ENCODE measurements around the gene CREB3.

Gene CREB3

GRCh38 chr9:35748858-35749514, 16.5 kb downstream of the CREB3 start, which contains the start of the genes GBA2 and RGP1:
Gene GBA2, minus strand, starts transcription at chr9:35749228. Its CDS starts 524 bp downstream, at chr9:35748704.
Gene RGP1, plus strand, starts transcription at chr9:35749287. Its CDS starts 469 bp downstream, at chr9:35749756.
- DNase-seq (ENCODE audit: low read depth in 2 of 2) = peak in 1 of 2 donors; percentile 45

GRCh38 chr9:35749515-35750255, 17.2 kb downstream of the CREB3 start:
- DNase-seq (ENCODE audit: low read depth in 2 of 2) = no peak

- no peak for DNase-seq (ENCODE audit: low read depth in 2 of 2)
Measured at GRCh38 chr9:35750256-35750531, 17.7 kb downstream of the CREB3 start.

GRCh38 chr9:35753466-35753865, 21.0 kb downstream of the CREB3 start:
- no peak for DNase-seq (ENCODE audit: low read depth in 2 of 2)

- DNase-seq (ENCODE audit: low read depth in 2 of 2) = no peak
Measured at GRCh38 chr9:35754264-35754663, 21.8 kb downstream of the CREB3 start, which contains the start of gene MSMP. Gene MSMP, minus strand, starts transcription at chr9:35754276. Its CDS starts 147 bp downstream, at chr9:35754129.

DNA sequence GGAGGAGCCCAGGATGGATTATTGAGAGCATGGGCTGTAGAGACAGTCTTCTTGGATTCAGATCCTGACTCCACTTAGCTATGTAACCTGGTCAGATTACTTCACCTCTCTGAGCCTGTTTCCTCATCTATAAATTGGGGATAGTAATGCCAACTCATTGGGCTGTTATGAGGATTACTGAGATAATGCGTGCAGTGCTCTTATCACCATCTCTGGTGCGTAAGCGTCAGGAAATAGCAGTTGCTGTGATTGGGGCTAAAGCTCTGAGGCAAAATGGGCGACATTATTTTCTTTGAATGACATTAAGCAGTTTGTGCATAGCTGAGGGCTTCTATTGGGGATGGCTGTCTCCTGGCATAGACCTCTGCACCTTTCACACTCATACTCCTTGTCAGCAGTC, 22.6 kb downstream of the CREB3 start:
- DNase-seq (ENCODE audit: low read depth in 2 of 2) = no peak

DNA sequence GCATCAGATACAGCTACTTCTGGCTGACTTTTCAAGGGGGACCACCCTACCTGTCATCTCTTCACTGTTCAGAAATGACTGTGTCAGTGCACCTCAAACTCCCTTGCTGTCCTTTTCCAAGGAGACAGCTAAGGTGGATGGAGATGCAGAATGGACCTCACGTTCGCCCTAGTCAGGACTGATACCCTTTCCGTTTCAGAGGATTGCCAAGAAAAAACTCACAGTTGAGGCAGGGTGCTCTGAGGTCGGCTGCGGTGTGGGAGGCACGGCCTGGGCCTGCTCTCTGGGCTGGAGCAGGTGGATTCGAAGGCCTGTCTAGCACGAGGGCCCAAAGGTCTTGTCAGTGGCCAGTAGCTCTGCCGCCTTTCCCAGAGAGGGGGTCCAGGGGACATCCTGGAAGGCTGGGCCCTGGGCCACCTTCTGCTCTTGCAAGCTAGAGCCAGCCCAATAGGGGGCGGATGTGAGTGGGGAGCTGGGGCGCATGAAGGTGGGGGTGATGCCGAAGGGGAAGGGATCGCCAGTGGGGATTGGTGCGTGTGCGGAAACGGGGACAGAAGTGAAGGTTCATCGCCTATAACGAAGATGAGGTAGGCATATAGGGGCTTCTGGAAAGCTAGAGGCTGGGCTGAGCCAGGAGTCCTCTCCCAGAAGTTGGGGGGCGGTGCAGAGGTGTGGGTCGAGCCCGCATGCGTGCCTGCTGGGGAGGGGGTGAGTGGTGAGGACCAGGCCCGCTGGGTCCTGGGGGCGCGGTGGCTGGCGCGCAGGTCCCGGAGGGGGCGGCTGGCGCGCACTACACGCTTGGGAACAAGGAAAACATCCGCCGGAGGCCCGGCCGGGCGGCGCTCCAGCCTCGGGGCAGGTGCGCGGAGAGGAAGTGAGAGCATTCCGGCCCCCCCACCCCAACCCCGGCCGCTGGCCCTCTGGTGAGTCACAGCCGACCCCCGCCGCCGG, 24.1 kb downstream of the CREB3 start:
- peak; percentile 43 to 58 for DNase-seq (ENCODE audit: low read depth in 2 of 2)

- DNase-seq (ENCODE audit: low read depth in 2 of 2) = no peak
Measured at GRCh38 chr9:35757226-35757891, 24.9 kb downstream of the CREB3 start.

DNA sequence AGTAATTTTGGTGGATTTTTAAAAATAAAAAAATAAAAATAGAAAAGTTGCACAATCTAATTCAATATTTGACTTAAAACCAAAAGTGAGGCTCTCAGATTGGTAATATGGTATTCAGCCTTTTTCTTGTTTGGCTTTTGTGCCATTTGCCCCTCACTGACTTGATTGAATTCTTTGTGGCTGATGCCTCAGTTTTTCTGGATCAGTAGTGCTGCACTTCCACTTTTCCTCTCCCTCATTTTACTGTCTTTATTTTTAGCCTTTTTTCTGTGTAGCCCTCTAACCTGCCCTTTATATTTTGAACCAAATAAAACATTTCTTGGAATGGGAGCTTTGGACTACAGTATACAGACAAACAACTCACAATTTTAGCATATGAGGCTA, 25.4 kb downstream of the CREB3 start:
- DNase-seq (ENCODE audit: low read depth in 2 of 2) = no peak

GRCh38 chr9:35758475-35759050, 26.1 kb downstream of the CREB3 start:
- DNase-seq (ENCODE audit: low read depth in 2 of 2) = no peak

GRCh38 chr9:35759795-35760194, 27.3 kb downstream of the CREB3 start:
- DNase-seq (ENCODE audit: low read depth in 2 of 2) = no peak

DNA sequence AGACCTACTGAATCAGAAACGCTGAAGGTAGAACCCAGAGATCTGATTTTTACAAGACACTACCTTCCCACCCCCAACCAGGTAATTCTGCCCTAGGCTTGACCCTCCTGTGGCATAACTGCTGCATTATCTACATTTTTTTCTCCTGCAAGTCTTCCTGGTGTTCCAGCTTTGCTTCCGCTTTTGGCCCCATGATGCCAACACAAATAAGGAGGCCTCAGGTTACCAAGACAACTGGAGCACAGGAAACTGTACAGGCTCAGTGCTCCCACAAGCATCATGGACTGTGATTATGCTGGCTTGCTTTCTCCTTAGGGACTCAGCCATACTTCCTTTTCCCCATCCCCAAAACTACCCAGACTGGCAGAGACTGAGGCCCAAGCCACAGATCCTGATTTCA, 28.2 kb downstream of the CREB3 start:
- no peak for DNase-seq (ENCODE audit: low read depth in 2 of 2)

DNA sequence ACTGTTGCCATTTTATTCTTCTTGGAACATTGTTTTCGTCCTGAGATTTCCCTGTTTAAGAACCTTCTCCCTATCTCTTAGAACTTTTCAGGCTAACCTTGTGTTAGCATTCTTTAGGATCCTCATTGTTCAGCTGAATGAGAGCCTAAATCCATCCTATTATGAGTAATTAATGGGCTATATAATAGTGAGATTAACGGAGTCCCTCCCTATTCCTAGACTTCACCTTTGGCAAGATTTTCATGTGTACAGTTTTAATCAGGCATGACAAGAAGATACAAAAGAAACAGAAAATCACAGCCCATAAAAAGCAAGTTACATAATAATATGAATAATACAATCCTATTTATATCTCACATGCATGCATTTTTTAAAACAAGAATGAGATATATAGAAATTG, 30.7 kb downstream of the CREB3 start:
- no peak for DNase-seq (ENCODE audit: low read depth in 2 of 2)

GRCh38 chr9:35763803-35764202, 31.3 kb downstream of the CREB3 start:
- no peak for DNase-seq (ENCODE audit: low read depth in 2 of 2)

GRCh38 chr9:35766997-35767396, 34.5 kb downstream of the CREB3 start:
- DNase-seq (ENCODE audit: low read depth in 2 of 2) = no peak

GRCh38 chr9:35767458-35767857, 35.0 kb downstream of the CREB3 start:
- DNase-seq (ENCODE audit: low read depth in 2 of 2) = no peak

GRCh38 chr9:35769763-35770162, 37.3 kb downstream of the CREB3 start:
- DNase-seq (ENCODE audit: low read depth in 2 of 2) = no peak

GRCh38 chr9:35771075-35771433, 38.6 kb downstream of the CREB3 start:
- DNase-seq (ENCODE audit: low read depth in 2 of 2) = no peak

DNA sequence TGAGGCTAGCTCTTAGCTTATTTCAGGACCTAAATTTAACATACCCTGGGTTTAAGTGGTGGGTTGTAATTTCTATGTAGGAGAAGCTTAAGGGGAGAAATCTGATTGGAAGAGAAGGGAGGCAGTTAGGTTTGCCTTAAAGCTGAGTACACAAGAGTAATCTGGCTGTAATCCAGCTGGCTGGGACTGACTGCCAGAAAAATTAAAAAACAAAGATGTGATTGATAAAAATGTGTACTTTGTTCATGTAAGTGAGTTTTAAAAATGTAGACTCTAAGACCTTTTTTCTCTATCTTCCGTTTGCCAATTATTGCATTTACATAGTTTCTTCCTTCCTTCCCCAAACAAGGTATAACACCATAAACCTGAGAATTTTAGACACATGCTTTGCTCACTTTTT, 39.1 kb downstream of the CREB3 start:
- DNase-seq (ENCODE audit: low read depth in 2 of 2) = no peak

DNA sequence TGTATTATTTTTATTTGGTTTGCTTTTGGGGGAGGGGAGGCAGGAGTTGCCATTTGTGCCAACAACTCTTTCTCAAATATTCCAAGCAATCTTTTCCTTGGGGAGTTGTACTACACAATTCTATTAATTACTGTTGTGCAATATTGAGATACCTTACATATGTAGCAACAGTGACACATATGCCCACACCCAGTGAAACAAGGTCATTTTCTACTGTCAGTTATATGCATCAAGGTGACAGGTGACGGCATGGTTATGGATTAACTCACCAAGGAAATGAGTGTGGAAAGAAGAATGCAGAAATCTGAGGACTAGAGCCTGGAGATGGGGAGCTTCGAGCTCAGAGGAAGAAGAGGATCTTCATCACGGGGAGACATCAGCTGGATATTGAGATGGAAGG, 39.5 kb downstream of the CREB3 start:
- no peak for DNase-seq (ENCODE audit: low read depth in 2 of 2)

DNA sequence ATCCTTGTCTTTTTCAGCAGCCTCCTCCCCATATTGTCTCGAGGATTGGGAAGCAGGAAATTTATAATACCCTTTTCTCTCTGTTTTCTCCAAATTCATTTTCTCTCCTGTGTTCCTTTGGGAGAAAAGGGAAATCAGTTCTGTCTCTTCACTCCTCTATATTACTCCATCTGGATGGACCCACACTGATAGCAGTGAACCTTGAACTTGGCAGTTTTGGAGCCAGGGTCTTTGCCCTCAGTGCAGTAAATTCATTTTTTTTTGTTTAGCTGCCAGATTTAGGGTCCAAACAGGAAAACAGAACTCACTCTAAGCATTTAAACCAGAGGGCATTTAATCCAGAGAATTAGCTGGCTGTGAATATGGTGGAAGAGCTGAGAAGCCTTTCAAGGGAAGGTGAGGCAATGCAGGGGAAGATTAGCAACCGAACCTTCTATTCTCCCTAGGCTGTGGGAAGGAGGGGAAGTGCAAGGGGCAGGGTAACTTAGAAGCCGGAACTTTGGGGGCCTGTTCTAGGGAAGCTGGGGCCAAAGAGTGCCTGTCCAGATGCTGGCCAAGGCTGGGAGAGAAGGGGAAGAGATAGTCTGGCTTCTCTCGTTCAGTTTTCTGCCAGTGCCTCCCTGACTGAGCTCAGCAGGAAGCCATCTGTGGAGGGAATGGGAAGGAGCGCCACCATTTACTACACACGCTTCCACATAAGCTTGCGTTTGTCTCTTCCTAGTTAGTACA, 42.6 kb downstream of the CREB3 start:
- no peak for DNase-seq (ENCODE audit: low read depth in 2 of 2)
